Measurements from ENCODE around the gene MBD4. TPM values are rescaled to one million over a fixed set of nuclear protein-coding genes. Genes with fewer than 3 reads are reported as not detected.

MBD4 gene
- total RNA-seq, 4 donors from 2014 or later: 22.9 to 35.2 (median 28.6) TPM

DNA sequence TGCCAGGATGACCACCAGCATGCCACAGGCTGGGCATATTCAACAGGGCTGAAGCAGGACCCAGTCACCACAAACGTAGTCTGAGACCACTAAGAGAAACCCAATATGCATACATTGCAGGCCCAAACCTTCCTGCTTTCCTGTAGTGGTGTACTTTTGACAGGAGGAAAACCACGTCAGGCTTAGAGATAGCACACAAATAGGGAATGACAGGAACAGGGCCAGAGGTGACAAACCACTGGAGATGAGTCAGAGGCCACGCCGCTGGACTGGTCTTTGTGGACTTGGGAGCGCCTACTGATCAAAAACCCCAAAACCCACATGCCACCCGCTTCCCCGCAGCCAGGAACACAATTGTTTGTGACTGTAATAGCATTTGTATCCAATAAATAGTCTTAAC lies 7.7 kb downstream of the MBD4 start:
- intact Hi-C loops (cut with DNase I): no loop called here
- Histone ChIP-seq H3K9me3 (no peaks in the 10 kb centered on the region), H3K4me1 (peaks cover 4 to 20% of the 10 kb centered on the region in 2 donors), H3K36me3 (peaks cover 28 to 46% of the 10 kb centered on the region in 2 donors), H3K4me3 (replicated peaks in 1 of 3) (no peak overlapping the region), H3K27ac (no peak overlapping the region), H3K27me3 (no peaks in the 10 kb centered on the region)
- 87 to 97% methylated on average over 7 of the region's 7 CpGs for WGBS, 2 donors
- TF ChIP-seq, protein P1, sequence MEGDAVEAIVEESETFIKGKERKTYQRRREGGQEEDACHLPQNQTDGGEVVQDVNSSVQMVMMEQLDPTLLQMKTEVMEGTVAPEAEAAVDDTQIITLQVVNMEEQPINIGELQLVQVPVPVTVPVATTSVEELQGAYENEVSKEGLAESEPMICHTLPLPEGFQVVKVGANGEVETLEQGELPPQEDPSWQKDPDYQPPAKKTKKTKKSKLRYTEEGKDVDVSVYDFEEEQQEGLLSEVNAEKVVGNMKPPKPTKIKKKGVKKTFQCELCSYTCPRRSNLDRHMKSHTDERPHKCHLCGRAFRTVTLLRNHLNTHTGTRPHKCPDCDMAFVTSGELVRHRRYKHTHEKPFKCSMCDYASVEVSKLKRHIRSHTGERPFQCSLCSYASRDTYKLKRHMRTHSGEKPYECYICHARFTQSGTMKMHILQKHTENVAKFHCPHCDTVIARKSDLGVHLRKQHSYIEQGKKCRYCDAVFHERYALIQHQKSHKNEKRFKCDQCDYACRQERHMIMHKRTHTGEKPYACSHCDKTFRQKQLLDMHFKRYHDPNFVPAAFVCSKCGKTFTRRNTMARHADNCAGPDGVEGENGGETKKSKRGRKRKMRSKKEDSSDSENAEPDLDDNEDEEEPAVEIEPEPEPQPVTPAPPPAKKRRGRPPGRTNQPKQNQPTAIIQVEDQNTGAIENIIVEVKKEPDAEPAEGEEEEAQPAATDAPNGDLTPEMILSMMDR (IDR thresholded peaks at IDR 0.05): no peak
- TF ChIP-seq POLR2A (IDR thresholded peaks at IDR 0.05): no peak
- no peak for DNase-seq

DNA sequence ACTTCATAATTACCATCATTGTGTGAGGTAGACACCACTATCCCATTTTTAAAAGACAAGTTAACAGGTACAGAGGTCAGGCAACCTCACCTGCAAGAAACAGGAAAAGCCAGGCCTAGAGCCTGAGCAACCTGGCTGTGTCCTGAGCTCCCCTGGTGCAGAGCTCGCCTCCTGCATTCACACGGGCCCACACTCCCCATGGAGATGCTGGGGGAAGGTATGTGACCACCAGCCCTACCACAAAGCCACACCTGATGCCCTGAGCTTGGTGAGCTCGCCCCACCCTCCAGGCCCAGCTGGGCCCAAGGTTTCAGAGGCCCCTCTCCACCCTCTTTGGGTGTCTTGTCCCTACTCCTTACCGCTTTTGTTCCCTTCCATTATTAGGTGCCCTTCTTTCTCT lies 10.1 kb downstream of the MBD4 start:
- intact Hi-C loops (cut with DNase I): no loop called here
- 89 to 90% methylated on average over 4 of the region's 4 CpGs for WGBS, 2 donors
- Histone ChIP-seq H3K27ac (no peak overlapping the region), H3K9me3 (no peaks in the 10 kb centered on the region), H3K36me3 (peaks cover 28 to 36% of the 10 kb centered on the region in 2 donors), H3K4me1 (peaks cover 4 to 19% of the 10 kb centered on the region in 2 donors), H3K4me3 (replicated peaks in 1 of 3) (no peak overlapping the region), H3K27me3 (no peaks in the 10 kb centered on the region)
- TF ChIP-seq, protein P1 (IDR thresholded peaks at IDR 0.05): no peak
- TF ChIP-seq POLR2A (IDR thresholded peaks at IDR 0.05): no peak
- no peak for DNase-seq

DNA sequence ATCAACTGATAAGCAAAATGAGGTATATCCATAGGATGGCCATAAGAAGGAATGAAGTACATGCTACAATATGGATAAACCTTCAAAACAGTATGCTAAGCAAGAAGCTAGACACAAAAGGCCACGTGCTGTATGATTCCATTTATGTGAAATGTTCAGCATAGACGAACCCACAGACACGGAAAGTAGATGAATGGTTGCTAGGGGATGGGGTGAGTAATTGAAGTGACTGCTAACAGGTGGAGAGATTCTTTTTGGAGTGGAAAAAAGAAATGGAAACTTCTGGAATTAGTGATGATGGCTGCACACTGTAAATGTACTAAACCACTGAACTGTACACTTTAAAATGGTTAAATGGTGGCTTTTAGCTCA lies 10.7 kb downstream of the MBD4 start:
- intact Hi-C loops (cut with DNase I): no loop called here
- peaks cover 28 to 36% of the 10 kb centered on the region in 2 donors for H3K36me3 ChIP-seq
- peak overlapping the region in 2 of 3 donors; percentile 7 to 31 for H3K27ac ChIP-seq
- 83 to 93% methylated on average over 3 of the region's 3 CpGs for WGBS, 2 donors
- TF ChIP-seq, protein P1 (IDR thresholded peaks at IDR 0.05): no peak
- TF ChIP-seq POLR2A (IDR thresholded peaks at IDR 0.05): no peak
- no peaks in the 10 kb centered on the region for H3K9me3 ChIP-seq
- no peak overlapping the region for H3K4me3 ChIP-seq (replicated peaks in 1 of 3)
- DNase-seq: no peak
- no peaks in the 10 kb centered on the region for H3K27me3 ChIP-seq
- H3K4me1 ChIP-seq: peaks cover 4 to 19% of the 10 kb centered on the region in 2 donors

DNA sequence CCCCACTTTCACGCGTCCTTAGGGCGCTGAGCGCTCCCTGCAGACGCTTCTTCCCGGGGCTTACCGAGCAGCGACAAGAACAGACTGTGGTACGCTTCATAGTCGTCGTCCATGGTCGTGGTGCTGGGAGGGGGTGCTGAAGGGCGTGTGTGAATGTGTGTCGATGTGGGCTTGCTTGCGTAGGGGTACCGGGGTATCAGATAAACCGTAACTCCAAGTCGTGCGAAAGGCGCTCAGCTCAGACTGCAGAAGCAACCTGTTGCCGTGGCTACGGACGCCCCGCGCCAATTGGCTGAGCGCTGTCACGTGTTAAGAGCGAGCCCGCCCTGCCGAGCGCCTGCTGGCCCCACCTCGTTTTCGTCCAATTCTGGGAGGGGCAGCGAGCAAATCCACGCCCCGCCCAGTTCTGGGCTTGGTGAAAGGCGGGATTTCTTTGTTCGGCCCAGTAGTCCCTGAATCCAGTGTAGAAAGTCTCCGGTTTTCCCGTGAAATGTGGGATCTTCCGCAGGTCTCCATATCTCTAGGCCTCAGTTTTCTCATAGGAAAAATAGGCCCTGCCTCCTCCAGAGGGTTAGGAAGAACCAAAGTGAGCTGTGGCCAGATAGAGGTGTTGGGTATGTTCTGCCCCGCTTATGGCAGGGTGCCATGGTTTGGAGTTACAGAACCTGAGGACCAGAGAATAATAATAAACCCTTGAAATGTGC lies 11.2 kb downstream of the MBD4 start, which contains the start of gene EFCAB12:
Gene EFCAB12, minus strand, starts transcription at position 261 of the 704 bp plus-strand sequence. Its CDS starts 148 bp downstream, at position 113.
- TF ChIP-seq, protein P1 (IDR thresholded peaks at IDR 0.05): no peak
- peak in 1 of 2 donors; percentile 18 for TF ChIP-seq POLR2A (IDR thresholded peaks at IDR 0.05)
- intact Hi-C loops (cut with DNase I): no loop called here
- H3K4me1 ChIP-seq: peaks cover 4 to 19% of the 10 kb centered on the region in 2 donors
- no peaks in the 10 kb centered on the region for H3K9me3 ChIP-seq
- H3K4me3 ChIP-seq (replicated peaks in 1 of 3): peak within 1 kb of the TSS; percentile 37 to 73 (median 54)
- peak; percentile 96 to 97 for DNase-seq
- peak within 1 kb of the TSS; percentile 7 to 53 (median 31) for H3K27ac ChIP-seq
- H3K36me3 ChIP-seq: peaks cover 23 to 33% of the 10 kb centered on the region in 2 donors
- WGBS, 2 donors: 3 to 7% methylated on average over 35 to 40 of the region's 42 CpGs
- no peaks in the 10 kb centered on the region for H3K27me3 ChIP-seq

DNA sequence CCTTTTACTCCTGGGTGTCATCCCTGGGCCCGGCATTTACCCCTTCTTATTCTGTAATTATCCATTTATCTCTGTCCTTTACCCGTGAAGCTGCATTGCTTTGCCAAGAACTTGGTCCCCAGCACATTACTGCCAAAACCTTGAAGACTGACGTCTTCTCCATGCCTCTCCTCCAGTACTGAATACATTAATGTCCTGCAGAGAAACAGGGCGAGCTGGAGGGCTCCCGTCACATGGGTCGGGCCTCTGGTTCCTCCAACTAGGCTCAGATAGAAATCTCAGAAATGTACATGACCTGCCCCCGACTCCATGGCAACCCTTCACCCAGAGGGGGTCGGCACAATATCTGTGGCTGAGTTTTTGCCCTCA lies 11.8 kb downstream of the MBD4 start:
- Histone ChIP-seq H3K4me1 (peaks cover 4 to 19% of the 10 kb centered on the region in 2 donors), H3K4me3 (replicated peaks in 1 of 3) (peak overlapping the region; percentile 37 to 73 (median 54)), H3K27ac (no peak overlapping the region), H3K27me3 (no peaks in the 10 kb centered on the region), H3K36me3 (peaks cover 18 to 29% of the 10 kb centered on the region in 2 donors), H3K9me3 (no peaks in the 10 kb centered on the region)
- TF ChIP-seq, protein P1 (IDR thresholded peaks at IDR 0.05): peak in 1 of 6 experiments; percentile 6
- TF ChIP-seq POLR2A (IDR thresholded peaks at IDR 0.05): no peak
- no peak for DNase-seq
- WGBS, 2 donors: 14 to 15% methylated on average over 8 of the region's 8 CpGs
- intact Hi-C loops (cut with DNase I): no loop called here

Measured in thyroid gland (tissue), 4 donors.